SK-N-SH (cell line): ENCODE results near the gene DUSP9.

ENCODE experiments used
- CHD2 ChIP-seq: fragments of 150-350 bp; IDR thresholded peaks from 2 replicates; pipeline ENCODE4 v1.6.1; 2018; ENCODE audit warnings: low read length; ENCODE audit not compliant: partially characterized antibody
- ELF1 ChIP-seq: IDR thresholded peaks from 2 replicates; pipeline ENCODE4 v1.4.0; 2012
- EP300 ChIP-seq, 2 experiments: IDR thresholded peaks; 2 replicates each; pipeline versions ENCODE4 v1.4.0 to v1.6.1; 2012; ENCODE audit warnings: borderline replicate concordance in 1 of 2, low read depth in 1 of 2, low read length in 1 of 2
- FOXJ3 ChIP-seq: sonication (generic); formaldehyde crosslinking; IDR thresholded peaks from 2 replicates; pipeline ENCODE4 v1.5.1; 2020; ENCODE audit warnings: mild to moderate bottlenecking, missing genetic modification reagents
- JUND ChIP-seq: IDR thresholded peaks from 2 replicates; pipeline ENCODE4 v1.4.0; 2012
- NRF1 ChIP-seq: IDR thresholded peaks from 2 replicates; pipeline ENCODE4 v1.6.1; 2012; ENCODE audit warnings: low read depth, mild to moderate bottlenecking, low read length
- POLR2AphosphoS5 ChIP-seq: IDR thresholded peaks from 2 replicates; pipeline ENCODE4 v1.6.1; 2012; ENCODE audit warnings: low read depth, low read length
- RAD21 ChIP-seq: IDR thresholded peaks from 2 replicates; pipeline ENCODE4 v1.6.1; 2012; ENCODE audit warnings: mild to moderate bottlenecking, low read length
- RFX5 ChIP-seq: IDR thresholded peaks from 2 replicates; pipeline ENCODE4 v1.6.1; 2012; ENCODE audit warnings: mild to moderate bottlenecking, improper control_type of control experiment, low read length
- SMC3 ChIP-seq: IDR thresholded peaks from 2 replicates; pipeline ENCODE4 v1.6.1; 2012; ENCODE audit warnings: low read depth, low read length, improper control_type of control experiment
- TAF1 ChIP-seq: IDR thresholded peaks from 2 replicates; pipeline ENCODE4 v1.6.1; 2012; ENCODE audit warnings: low read depth, mild to moderate bottlenecking, low read length, moderate library complexity, borderline replicate concordance
- USF2 ChIP-seq: fragments of 150-350 bp; IDR thresholded peaks from 2 replicates; pipeline ENCODE4 v1.6.1; 2017; ENCODE audit warnings: antibody characterized with exemption, low read length, low read depth, borderline replicate concordance
- TF ChIP-seq, protein P1 (sequence below): fragments of 200-600 bp; sonication (generic); IDR thresholded peaks from 2 replicates; pipeline ENCODE4 v1.6.1; 2017; ENCODE audit warnings: antibody characterized with exemption, mild to moderate bottlenecking, moderate library complexity
- TF ChIP-seq, protein P2 (sequence below): IDR thresholded peaks from 2 replicates; pipeline ENCODE4 v1.6.1; 2012; ENCODE audit warnings: mild to moderate bottlenecking, low read depth, low read length, moderate library complexity

DNA sequence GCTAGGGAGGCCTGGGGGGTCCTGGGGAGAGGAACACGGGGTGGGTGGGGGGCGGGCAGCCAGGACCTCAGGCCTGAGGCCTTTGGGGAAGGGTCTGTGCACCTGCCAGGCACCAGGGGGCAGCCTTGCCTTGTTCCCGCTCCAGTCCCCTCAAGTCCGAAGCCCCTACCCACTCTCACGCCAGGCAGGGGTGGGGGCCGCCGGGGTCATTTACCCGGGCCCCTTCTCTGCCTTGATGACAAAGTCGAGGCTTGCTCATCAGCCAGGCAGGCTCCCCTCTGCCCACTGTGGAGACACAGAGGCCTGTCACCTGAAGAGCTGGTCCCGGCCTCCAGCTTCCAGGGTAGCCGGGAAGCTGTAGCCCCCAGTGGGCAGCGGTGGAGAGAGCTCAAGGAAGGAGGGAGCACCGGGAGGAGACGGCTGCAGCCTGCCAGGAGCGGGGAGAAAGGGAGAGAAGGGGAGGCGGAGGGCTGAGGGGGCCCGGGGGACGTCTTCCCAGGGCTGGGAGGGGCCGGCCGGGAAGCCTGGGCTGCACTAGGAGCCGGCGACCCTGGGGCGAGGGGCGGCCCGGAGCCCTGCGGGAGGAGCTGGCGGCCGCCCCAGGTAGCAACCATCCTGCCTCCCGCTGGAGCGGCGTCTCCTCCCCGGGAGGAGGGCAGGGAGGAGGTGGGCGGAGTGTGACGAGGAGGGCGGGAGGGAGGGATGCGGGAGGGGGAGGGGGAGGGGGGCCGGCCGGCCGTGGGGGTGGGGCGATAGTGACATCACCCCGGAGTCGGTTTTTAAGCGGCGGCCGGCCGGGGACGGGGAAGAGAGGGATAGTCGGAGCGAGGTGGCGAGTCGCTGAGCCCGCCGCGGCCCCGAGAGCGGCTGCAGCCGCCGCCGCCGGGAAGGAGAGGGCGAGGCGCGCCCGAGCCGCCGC is 40.4 kb downstream of the DUSP9 start, which contains the start of gene SLC6A8:
- TF ChIP-seq, protein P1, sequence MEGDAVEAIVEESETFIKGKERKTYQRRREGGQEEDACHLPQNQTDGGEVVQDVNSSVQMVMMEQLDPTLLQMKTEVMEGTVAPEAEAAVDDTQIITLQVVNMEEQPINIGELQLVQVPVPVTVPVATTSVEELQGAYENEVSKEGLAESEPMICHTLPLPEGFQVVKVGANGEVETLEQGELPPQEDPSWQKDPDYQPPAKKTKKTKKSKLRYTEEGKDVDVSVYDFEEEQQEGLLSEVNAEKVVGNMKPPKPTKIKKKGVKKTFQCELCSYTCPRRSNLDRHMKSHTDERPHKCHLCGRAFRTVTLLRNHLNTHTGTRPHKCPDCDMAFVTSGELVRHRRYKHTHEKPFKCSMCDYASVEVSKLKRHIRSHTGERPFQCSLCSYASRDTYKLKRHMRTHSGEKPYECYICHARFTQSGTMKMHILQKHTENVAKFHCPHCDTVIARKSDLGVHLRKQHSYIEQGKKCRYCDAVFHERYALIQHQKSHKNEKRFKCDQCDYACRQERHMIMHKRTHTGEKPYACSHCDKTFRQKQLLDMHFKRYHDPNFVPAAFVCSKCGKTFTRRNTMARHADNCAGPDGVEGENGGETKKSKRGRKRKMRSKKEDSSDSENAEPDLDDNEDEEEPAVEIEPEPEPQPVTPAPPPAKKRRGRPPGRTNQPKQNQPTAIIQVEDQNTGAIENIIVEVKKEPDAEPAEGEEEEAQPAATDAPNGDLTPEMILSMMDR: peak; percentile 30
- TF ChIP-seq RAD21 (peak; percentile 30; the same call in 1 of the 2 replicates), FOXJ3 (no peak), NRF1 (no peak), CHD2 (no peak), TAF1 (peak; percentile 68), EP300 (IDR thresholded peaks at IDR 0.05; ENCODE audit: borderline replicate concordance in 1 of 2, low read depth in 1 of 2, low read length in 1 of 2) (no peak), ELF1 (no peak), USF2 (no peak), JUND (no peak), SMC3 (no peak), POLR2AphosphoS5 (peak; percentile 69), RFX5 (no peak)
- TF ChIP-seq, protein P2, sequence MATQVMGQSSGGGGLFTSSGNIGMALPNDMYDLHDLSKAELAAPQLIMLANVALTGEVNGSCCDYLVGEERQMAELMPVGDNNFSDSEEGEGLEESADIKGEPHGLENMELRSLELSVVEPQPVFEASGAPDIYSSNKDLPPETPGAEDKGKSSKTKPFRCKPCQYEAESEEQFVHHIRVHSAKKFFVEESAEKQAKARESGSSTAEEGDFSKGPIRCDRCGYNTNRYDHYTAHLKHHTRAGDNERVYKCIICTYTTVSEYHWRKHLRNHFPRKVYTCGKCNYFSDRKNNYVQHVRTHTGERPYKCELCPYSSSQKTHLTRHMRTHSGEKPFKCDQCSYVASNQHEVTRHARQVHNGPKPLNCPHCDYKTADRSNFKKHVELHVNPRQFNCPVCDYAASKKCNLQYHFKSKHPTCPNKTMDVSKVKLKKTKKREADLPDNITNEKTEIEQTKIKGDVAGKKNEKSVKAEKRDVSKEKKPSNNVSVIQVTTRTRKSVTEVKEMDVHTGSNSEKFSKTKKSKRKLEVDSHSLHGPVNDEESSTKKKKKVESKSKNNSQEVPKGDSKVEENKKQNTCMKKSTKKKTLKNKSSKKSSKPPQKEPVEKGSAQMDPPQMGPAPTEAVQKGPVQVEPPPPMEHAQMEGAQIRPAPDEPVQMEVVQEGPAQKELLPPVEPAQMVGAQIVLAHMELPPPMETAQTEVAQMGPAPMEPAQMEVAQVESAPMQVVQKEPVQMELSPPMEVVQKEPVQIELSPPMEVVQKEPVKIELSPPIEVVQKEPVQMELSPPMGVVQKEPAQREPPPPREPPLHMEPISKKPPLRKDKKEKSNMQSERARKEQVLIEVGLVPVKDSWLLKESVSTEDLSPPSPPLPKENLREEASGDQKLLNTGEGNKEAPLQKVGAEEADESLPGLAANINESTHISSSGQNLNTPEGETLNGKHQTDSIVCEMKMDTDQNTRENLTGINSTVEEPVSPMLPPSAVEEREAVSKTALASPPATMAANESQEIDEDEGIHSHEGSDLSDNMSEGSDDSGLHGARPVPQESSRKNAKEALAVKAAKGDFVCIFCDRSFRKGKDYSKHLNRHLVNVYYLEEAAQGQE: no peak
